Measurements from ENCODE around the gene CREBBP.

DNA sequence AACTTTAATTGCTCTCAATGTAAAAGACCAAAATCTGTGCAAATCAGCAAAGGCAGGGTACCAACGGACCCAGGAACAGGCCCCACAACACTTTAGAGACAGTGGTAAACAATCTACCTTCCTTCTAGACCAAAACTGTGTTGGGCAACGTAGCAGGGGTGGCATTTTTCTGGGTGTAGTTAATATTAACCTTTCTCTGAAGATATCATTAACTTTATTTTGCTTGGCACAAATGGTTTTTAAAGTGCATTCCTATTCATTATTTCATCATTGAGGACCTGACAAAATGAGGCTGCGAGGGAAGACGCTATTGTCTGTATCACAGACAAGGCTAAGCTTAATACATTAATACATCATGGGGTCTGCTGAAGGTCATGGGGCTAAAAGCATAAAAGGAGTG is 125.3 kb downstream of the CREBBP start:
- TF ChIP-seq, protein P1, sequence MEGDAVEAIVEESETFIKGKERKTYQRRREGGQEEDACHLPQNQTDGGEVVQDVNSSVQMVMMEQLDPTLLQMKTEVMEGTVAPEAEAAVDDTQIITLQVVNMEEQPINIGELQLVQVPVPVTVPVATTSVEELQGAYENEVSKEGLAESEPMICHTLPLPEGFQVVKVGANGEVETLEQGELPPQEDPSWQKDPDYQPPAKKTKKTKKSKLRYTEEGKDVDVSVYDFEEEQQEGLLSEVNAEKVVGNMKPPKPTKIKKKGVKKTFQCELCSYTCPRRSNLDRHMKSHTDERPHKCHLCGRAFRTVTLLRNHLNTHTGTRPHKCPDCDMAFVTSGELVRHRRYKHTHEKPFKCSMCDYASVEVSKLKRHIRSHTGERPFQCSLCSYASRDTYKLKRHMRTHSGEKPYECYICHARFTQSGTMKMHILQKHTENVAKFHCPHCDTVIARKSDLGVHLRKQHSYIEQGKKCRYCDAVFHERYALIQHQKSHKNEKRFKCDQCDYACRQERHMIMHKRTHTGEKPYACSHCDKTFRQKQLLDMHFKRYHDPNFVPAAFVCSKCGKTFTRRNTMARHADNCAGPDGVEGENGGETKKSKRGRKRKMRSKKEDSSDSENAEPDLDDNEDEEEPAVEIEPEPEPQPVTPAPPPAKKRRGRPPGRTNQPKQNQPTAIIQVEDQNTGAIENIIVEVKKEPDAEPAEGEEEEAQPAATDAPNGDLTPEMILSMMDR (IDR thresholded peaks at IDR 0.05) = no peak
- TF ChIP-seq POLR2A (IDR thresholded peaks at IDR 0.05) = no peak
- no peak for TF ChIP-seq EP300 (IDR thresholded peaks at IDR 0.05)
